ENCODE measurements around the gene EXOSC5.
"Not testable (repeated sequence)": the region's sequence is repeated elsewhere in the genome, so short reads cannot be mapped to it uniquely, and the experiment has no call there.

Gene EXOSC5

DNA sequence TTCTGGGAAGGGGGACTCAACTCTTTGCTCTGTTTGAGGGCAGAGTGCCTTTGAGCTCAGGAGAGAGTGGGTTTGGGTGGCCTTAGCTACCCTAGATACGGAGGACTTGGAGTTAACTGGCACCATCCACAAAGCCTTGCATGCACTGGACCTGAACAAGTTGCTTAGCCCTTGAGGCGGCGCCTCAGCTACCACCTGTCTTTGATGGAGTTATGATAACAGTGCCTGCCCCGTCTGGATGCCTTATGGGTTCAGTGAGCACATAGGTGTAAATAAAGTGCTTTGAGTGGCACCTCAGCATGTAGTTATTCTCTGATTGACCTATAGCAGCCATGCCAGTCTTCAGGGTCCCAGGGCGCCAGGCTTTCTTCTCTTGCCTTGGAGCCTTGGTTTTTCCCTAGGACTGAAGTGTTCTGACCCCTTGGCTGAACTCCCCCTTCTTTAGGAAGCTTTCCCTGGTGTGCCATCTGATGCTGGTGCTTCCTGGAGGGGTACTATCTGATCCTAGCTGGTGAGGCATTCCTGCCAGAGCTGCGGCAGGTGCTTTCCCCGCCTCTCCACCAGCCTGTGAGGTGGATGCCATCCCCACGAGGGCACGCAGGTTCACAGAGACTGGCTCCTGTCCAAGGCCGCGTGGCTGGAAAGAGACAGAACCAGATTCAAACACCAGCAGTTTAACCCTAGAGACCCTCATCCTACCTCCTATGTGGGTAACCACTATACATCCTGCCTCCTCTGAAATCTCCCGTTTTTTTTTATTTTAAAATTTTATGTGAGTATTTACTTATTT lies 6.2 kb upstream of the EXOSC5 start:
- DNase-seq, result no peak

DNA sequence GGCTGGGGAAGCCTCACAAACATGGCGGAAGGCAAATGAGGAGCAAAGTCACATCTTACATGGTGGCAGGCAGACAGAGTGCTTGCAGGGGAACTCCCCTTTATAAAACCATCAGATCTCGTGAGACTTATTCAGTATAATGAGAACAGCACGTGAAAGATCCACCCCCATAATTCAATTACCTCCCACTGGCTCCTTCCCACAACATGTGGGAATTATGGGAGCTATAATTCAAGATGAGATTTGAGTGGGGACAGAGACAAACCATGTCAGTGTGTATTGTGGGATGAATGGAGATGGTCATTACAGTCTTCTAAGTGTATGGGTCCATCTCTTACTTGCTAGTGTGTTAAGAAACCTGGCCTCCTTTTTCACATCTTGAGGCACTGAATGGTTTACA lies 4.9 kb upstream of the EXOSC5 start:
- DNase-seq, result no peak

DNA sequence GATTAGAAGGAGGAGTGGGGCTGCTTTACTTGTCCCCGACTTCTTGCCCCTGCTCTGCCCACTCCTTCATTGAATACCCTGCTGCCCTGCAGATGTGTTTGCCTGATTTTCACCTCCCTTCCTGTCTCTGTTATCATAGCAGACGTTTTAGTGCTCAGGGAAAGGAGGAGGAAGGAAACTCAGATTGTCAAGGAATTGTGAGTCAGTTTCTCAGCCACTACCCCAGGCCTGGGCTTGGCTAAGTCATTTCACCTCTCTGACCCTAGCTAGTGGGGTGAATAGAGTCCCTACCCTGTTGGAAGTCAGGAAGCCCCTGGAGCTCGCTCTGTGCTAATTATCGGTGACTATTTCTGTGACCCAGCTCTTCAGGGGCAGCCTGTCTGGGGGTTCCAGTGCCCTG lies 4.3 kb upstream of the EXOSC5 start:
- DNase-seq, result no peak

DNA sequence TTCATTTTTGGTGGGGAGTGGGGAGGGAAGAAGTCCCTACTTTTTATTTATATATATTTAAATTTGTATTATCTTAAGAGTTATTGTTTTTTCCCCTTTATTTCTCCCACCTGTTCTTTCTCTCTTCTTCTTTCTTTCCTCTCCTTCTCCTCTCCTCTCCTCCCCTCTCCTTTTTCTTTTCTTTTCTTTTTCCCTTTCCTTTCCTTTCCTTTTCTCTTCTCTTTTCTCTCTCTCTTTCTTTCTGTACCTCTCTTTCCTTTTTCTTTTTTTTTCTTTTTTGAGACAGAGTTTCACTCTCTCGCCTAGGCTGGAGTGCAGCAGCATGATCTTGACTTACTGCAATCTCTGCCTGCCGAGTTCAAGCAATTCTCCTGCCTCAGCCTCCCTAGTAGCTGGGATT lies 2.4 kb upstream of the EXOSC5 start:
- DNase-seq, result no peak

DNA sequence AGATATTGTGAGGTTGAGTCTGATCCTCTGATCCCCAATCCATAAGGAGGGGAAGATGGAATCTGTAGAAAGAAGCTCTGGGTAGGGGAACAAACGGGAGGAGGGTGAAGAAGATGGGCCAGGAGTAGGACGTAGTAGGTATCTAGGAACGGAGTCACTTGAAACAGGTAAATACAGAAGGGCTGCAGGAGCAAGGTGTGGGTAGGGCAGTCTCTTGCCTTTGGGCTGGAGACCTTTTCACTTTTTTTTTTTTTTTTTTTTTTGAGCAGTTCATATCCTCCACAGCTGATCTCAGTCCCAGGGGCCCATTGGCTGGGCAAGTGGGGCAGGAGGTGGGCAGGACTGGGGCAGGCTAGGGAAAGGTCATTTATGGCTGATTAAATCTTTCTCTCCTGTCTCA lies 1.9 kb upstream of the EXOSC5 start:
- DNase-seq, result no peak

DNA sequence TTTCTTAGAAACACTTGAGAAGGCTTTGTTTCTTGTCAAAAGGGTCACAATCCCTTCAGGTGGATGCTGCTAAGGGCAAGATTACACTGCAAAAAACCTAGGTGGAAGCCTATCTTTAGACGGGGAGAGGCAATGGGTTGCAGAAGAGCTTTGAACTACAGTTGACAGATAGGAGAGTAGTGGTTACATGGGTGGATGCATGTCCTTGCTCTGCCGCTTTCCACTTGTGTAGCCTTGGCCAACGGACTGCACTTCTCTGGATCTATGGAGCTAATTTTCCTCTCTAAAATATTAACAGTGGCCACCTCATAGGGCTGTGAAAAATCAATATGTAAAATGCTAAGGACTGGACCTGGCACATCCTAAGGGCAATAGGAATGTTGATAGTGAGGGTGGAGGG lies 1.4 kb upstream of the EXOSC5 start:
- no peak for DNase-seq

DNA sequence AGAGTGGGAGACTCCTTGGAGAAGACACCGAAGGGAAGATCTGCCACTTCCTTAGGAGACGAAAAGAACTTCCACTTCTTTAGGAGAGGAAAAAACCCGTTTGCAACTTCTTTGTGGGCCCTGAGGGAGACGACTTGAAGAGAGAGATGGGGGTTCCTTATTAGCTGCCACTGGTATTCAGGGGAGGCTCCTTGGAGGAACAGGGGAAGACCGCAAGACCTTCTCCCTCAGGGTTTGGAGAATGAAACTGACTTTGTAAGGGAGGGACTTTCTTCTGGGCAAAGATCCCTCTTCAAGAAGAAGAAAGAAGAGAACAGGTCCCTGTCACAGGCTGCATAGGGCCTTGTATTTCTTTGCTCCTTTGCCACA lies 875 bp upstream of the EXOSC5 start:
- no peak for DNase-seq

DNA sequence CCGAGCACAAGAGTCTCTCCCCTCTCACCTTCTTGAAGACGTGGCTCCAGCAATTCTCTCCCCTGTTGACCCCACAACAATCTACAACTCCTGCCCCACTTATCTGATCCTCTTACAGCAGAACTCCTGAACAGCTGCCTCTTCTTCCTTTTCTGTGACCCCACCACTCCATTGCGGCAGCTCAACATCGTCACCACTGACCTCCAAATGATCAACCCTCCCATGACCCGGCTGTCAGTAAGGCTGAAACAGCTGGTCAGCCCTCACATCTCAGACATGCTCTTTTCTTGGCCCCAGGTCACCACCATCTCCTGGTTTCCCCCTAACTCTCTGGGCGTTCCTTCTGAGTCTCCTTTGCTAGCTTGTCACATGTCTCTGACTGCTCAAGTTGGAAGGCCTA lies 1.8 kb downstream of the EXOSC5 start:
- DNase-seq, result no peak

DNA sequence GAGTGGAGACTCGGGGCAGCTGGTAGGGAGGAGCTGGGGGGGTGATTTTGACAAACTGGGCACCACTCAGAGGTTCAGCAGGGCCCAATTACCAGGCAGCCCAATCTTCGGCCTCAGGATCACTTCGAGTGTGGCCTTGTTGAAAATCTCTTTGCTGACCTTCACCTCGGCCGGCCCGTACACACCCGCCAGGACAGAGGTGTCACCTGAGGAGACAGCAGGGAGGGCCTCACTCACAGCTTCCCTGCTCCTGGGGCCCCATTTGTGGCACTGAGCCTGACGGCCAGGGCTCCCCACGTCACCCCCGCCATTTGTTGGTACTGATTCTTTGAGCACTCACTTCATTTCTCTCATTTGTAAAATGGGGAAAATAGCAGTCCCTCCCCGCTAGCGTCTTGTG lies 4.4 kb downstream of the EXOSC5 start:
- no peak for DNase-seq

DNA sequence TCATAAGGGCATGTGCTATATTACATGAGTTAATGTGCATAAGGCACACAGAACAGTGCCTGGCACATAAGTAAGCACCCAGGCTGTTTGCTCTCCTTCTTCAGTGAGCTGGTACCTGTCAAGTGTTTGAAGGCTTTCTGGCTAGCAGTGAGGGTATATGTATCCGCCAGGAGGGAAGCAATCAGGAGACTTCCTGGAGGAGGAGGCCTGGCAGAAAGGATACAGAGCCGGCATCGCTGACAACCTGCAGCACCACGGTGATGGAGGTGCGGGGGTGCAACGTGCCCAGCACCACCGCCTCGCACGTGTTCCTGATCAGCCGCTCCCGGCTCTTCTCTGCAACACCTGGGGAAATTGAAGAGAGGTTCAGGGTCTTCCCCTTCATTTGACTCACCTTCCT lies 5.5 kb downstream of the EXOSC5 start:
- DNase-seq, result no peak

DNA sequence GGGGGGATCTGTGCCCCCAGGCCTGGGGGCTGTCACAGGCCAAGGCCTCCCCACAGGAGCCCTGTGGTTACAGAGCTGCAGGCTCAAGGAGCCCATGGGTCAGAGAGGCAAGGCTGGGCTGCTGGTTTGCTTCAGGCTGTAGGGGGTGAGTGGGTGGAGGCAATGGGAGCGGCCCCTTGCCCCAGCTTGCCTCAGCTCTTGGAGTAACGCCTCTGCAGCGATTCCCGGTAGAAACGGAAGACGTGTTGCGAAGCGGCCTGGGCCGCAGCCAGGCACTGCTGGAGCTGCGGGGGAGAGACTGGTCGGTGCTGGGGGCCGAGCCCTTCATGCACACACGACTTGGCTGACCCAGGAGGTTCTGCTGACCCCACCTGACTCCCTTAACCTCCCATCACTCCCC lies 10.7 kb downstream of the EXOSC5 start:
- DNase-seq, result no peak

DNA sequence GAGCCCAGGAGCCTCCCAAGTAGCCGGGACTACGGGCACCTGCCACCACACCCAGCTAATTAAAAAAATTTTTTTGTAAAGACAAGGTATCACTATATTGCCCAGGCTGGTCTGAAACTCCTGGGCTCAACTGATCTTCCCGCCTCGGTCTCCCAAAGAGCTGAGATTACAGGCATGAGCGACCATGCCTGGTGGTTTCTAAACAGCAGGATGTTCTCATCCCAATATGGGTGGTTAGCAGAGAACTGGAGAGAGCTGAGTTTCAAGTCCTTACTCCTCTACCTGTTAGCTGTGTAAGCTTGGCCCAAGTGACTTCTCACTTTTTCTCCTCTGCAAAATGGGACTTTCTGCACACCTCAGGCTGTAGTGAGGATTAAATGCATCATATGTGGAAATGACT lies 12.8 kb downstream of the EXOSC5 start:
- DNase-seq, result no peak

DNA sequence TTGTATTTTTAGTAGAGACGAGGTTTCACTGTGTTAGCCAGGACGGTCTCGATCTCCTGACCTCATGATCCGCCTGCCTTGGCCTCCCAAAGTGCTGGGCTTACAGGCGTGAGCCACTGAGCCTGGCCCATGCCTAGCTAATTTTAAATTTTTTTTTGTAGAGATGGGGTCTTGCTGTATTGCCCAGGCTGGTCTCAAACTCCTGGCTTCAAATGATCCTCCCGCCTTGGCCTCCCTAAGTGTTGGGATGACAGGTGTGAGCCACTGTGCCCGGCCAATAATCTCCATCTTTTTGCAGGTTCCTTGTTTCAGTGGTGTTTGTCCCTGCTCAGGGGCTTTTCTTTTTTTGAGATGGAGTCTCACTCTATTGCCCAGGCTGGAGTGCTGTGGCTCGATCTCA lies 15.6 kb downstream of the EXOSC5 start:
- DNase-seq, result not testable (repeated sequence)

DNA sequence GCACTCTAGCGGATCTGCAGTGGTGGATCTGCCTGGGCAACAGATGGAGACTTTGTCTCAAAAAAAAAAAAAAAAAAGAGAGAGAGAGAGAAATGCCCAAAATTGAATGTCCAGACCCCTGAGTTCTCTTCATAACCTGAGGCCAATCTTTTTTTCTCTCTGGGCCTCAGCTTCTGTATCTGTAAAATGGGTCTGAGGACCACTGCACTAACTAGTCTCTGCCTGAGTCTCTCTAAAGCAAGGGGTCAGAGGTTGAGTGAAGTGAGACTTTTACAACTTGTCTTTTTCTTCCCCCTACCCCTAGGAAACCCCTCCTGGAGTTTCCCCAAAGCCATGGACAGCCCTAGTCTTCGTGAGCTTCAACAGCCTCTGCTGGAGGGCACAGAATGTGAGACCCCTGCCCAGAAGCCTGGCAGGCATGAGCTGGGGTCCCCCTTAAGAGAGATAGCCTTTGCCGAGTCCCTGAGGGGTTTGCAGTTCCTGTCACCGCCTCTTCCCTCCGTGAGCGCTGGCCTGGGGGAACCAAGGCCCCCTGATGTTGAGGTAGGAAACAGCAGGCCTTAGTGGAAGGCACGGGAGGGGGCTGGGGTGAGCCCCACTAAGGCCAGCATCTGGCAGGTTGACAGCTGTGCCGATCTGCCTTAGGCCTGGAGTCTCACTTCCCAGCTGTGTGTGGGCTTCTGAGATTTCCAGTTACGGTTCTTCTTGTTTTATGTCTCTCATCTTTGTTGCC lies 19.0 kb downstream of the EXOSC5 start:
- no peak for DNase-seq

DNA sequence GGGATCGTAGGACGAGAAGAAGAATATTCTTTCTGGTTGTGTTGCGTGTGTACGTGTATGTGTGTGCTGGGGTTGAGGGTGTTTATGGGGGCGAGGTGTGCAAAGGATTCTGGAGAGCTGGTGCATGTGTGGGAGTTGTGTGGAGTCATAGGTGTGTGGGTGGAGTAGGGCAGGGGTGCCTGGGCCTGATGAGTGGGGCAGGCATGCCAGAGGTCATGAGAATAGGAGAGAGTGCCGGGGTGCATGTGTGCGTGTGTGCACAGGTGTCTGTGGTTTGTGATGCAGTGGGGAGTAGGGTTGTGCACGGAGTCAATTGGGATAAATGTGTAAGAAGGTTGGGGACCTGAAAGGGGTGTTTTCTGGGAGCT lies 20.2 kb downstream of the EXOSC5 start:
- no peak for DNase-seq

DNA sequence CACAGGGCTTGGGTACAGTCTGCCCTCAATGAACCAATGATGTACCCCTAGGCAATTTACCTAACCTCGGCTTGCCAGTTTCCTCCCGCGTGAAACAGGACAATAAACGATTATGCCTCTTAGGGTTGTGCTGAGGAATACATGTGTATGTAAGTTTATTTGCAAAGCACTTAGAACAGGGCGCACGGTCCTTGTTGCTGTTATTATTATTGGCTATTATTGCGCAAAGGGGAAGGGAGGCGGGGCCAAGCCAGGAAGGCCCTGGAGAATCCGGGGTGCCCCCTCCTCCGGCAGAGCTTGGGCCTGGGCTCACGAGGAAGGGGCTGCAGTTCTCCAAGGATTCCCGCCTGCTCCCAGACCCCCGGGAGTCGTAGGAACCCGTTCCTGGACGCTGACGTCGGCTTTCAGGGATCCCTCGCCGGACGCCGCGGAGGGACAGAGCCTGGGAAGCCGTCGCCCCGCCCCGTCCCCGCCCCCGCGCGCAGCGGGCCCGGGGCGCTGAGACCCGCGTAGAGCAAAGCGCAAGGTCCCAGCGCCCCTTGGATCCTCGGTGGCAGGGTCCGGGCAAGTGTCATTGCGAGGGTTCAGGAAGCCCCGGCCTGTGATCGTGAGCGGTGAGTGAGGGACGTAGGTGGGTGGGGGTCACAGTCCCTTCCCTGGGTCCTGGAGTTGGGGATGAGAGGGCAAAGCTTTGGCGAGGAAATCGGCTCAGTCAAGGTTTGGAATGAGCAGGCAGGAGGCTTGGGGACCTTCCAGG lies 20.7 kb downstream of the EXOSC5 start, which contains the start of gene TMEM91:
TMEM91 (plus strand) TSS at position 293 of the 757 bp plus-strand sequence. CDS start 1,777 bp downstream, outside the sequence.
- DNase-seq, result peak in 1 of 2 experiments; percentile 23

DNA sequence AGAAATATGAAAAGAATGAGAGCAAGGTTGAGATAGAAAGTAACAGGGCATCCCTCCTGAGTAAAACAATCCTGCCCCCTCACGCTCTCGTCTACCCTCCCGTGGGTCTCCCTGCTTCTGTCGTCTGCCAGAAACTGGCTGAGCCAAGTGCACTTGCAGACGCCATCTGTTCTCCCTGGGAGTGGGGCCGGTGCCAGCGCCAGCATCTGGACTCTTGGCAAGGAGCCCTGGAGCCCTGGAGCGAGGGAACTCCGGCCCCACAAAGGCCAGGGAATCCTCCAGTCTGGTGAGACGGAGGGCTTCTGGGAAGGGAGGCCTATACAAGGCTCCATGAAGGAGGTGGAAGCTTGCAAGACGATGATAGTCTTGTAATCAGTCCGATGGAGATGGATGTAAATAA lies 23.2 kb downstream of the EXOSC5 start:
- DNase-seq, result peak in 1 of 2 experiments; percentile 13

DNA sequence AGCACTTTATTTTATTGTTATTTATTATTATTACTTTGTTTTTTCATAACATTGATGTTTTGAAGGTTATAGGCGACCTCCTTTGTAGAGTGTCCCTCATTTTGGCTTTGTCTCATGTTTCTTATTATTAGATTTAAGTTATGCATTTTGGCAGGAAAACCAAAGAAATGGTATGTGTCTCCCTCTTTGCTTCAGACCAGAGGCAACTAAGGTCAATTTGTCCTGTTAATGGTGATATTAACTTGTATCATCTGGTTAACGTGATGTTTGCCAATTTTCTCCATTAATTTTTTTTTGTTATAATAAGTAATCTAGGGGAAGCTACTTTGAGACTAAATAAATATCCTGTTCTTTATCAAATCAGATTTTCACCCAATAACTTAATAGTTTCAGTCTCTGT lies 24.7 kb downstream of the EXOSC5 start:
- no peak for DNase-seq

DNA sequence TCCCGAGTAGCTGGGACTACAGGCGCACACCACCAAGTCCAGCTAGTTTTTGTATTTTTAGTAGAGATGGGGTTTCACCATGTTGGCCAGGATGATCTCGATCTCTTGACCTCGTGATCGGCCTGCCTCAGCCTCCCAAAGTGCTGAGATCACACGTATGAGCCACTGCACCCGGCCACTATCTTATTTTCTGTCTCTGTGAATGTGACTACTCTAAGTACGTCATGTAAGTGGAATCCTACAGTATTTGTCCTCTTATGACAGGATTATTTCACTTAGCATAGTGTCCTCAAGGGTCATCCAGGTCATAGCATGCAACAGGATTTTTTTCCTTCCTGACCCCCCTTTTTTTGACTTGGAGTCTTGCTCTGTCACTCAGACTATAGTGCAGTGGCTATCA lies 25.6 kb downstream of the EXOSC5 start:
- no peak for DNase-seq

DNA sequence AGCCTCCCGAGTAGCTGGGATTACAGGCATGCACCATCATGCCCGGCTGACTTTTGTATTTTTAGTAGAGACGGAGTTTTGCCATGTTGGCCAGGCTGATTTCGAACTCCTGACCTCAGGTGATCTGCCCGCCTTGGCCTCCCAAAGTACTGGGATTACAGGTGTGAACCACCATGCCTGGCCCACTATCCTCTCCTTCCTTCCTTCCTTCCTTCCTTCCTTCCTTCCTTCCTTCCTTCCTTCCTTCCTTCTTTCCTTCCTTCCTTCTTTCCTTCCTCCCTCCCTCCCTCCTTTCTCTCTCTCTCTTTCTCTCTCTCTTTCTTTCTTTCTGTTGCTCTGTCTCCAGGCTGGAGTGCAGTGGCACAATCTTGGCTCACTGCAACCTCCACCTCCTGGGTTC lies 26.0 kb downstream of the EXOSC5 start:
- not testable (repeated sequence) for DNase-seq

DNA sequence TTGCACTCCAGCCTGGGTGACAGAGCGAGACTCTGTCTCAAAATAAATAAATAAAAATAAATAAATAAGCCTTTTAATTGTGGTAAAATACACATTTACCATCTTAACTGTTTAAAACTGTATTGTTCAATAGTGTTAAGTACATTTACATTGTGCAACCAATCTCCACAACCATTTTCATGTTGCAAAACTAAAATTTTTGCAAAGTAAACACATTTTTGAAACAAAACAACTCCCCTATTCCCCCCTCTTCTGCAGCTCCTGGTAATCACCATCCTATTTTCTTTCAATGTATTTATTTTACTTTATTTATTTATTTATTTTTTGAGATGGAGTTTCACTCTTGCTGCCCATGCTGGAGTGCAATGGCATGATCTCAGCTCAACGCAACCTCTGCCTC lies 27.4 kb downstream of the EXOSC5 start:
- DNase-seq, result no peak

DNA sequence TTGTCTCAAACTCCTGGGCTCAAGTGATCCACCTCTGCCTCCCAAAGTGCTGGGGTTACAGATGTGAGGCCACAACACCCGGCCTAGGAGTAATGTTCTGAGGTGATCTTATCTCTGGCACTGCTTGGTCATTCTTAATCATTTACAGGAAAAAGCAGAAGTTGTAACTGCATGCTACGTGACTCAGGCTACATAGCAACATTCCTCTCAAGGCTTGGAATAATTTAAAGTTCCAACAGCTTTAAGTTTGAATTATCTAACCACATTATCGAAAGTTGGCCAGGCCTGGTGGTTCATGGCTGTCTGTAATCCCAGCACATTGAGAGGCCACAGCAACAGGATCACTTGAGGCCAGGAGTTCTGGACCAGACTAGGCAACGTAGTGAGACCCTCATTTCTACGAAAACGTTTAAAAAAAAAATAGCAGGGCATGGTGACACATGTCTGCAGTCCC lies 29.3 kb downstream of the EXOSC5 start:
- no peak for DNase-seq

DNA sequence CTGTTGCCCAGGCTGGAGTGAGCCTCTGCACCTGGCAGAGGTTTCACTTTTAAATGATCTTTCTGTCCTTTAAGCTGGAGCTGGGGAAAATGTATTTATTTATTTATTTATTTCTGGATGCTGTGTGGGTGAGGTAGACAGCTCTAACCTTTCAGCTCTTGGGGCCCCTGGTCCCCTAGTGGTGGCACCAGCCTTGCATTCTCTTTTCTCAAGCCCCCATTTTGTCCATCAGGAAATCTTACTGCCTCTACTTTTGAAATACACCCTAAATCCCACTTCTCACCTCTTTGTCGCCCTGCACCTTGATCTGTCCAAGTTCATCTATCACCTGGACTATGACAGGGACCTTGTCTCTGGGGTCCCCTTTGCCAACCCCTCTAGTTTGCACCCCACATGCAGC lies 31.1 kb downstream of the EXOSC5 start:
- no peak for DNase-seq
